COLO668 (cell line): ENCODE results near the gene SNN.

ENCODE experiments used
- DNase-seq: peaks from one replicate; lab custom pipeline; 2025; ENCODE audit not compliant: unreplicated experiment; lab: John Stamatoyannopoulos, UW

The SNN gene

GRCh38 chr16:11666103-11667055 lies 1.9 kb upstream of the SNN start:
- DNase-seq, result no peak

- no peak for DNase-seq
These were observed 933 bp upstream of the SNN start for GRCh38 chr16:11667221-11667823.

- no peak for DNase-seq
These were observed 546 bp downstream of the SNN start for GRCh38 chr16:11668623-11669379.

GRCh38 chr16:11669380-11670146 lies 1.3 kb downstream of the SNN start:
- no peak for DNase-seq

GRCh38 chr16:11670171-11671131 lies 2.2 kb downstream of the SNN start:
- DNase-seq, result no peak

- DNase-seq, result no peak
These were observed 3.0 kb downstream of the SNN start for GRCh38 chr16:11671271-11671670.

GRCh38 chr16:11671676-11672075 lies 3.4 kb downstream of the SNN start:
- DNase-seq, result no peak

GRCh38 chr16:11672206-11673090 lies 4.2 kb downstream of the SNN start:
- peak; percentile 21 for DNase-seq

GRCh38 chr16:11673091-11674000 lies 5.1 kb downstream of the SNN start:
- DNase-seq, result no peak

- no peak for DNase-seq
These were observed 6.0 kb downstream of the SNN start for GRCh38 chr16:11674001-11674817.

GRCh38 chr16:11674818-11675560 lies 6.7 kb downstream of the SNN start:
- no peak for DNase-seq

GRCh38 chr16:11675561-11676511 lies 7.6 kb downstream of the SNN start:
- peak; percentile 90 for DNase-seq

- DNase-seq, result no peak
These were observed 8.5 kb downstream of the SNN start for GRCh38 chr16:11676799-11677198.

- no peak for DNase-seq
These were observed 9.2 kb downstream of the SNN start for GRCh38 chr16:11677451-11677951.
